Measurements from ENCODE around the gene ETNPPL. TPM values are rescaled to one million over a fixed set of nuclear protein-coding genes. Genes with fewer than 3 reads are reported as not detected.
A peak's percentile ranks its signal among the peaks of the same experiment; 100 is the strongest.

The ETNPPL gene
- polyA plus RNA-seq, 3 donors: not detected

GRCh38 chr4:108779958-108780357, 17.1 kb upstream of the ETNPPL start:
- Mint-ChIP-seq H3K9me3 (peaks cover 0 to 1% (median 0%) of the 10 kb centered on the region in 7 donors), H3K27me3 (ENCODE audit: low read depth in 3 of 3) (peaks cover 10 to 24% (median 19%) of the 10 kb centered on the region in 3 donors), H3K27ac (no peak overlapping the region), H3K4me1 (no peaks in the 10 kb centered on the region), H3K4me3 (no peak overlapping the region), H3K36me3 (no peaks in the 10 kb centered on the region)
- DNase-seq: no peak
- Histone ChIP-seq H3K36me3 (replicated peaks in 1 of 2; ENCODE audit: control insufficient read depth in 1 of 2, insufficient read depth in 2 of 2, low read length in 2 of 2) (no peaks in the 10 kb centered on the region), H3K79me2 (ENCODE audit: insufficient read depth, low read length) (no peaks in the 10 kb centered on the region), H2AFZ (ENCODE audit: insufficient read depth, low read depth, low read length, poor library complexity, severe bottlenecking) (no peak overlapping the region), H3K9me3 (replicated peaks in 1 of 2; ENCODE audit: control insufficient read depth in 1 of 2, insufficient read depth in 1 of 2, low read length in 2 of 2) (no peaks in the 10 kb centered on the region), H3K4me2 (replicated peaks; ENCODE audit: extremely low read depth, low read length, poor library complexity, severe bottlenecking) (no peak overlapping the region), H3K27ac (ENCODE audit: low read depth in 1 of 2, low read length in 2 of 2) (no peak overlapping the region), H3K9ac (ENCODE audit: insufficient read depth, low read length, poor library complexity, severe bottlenecking) (no peak overlapping the region), H3K4me1 (ENCODE audit: control insufficient read depth in 1 of 2, insufficient read depth in 2 of 2, low read length in 2 of 2) (no peaks in the 10 kb centered on the region), H3K4me3 (replicated peaks in 1 of 3; ENCODE audit: low read depth in 2 of 3, low read length in 3 of 3) (no peak overlapping the region), H4K20me1 (ENCODE audit: insufficient read depth, low read length) (no peaks in the 10 kb centered on the region), H3K27me3 (ENCODE audit: control insufficient read depth in 2 of 2, insufficient read depth in 2 of 2, low read length in 2 of 2) (peaks cover 2 to 5% of the 10 kb centered on the region in 2 donors)
- intact Hi-C loops (cut with micrococcal nuclease): no loop called here
- TF ChIP-seq, protein P1, sequence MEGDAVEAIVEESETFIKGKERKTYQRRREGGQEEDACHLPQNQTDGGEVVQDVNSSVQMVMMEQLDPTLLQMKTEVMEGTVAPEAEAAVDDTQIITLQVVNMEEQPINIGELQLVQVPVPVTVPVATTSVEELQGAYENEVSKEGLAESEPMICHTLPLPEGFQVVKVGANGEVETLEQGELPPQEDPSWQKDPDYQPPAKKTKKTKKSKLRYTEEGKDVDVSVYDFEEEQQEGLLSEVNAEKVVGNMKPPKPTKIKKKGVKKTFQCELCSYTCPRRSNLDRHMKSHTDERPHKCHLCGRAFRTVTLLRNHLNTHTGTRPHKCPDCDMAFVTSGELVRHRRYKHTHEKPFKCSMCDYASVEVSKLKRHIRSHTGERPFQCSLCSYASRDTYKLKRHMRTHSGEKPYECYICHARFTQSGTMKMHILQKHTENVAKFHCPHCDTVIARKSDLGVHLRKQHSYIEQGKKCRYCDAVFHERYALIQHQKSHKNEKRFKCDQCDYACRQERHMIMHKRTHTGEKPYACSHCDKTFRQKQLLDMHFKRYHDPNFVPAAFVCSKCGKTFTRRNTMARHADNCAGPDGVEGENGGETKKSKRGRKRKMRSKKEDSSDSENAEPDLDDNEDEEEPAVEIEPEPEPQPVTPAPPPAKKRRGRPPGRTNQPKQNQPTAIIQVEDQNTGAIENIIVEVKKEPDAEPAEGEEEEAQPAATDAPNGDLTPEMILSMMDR (IDR thresholded peaks at IDR 0.05): no peak

- Mint-ChIP-seq H3K27me3 (ENCODE audit: low read depth in 3 of 3) (peaks cover 19 to 25% (median 19%) of the 10 kb centered on the region in 3 donors), H3K4me1 (no peaks in the 10 kb centered on the region), H3K27ac (peak overlapping the region in 1 of 7 donors; percentile 20), H3K9me3 (peaks cover 0 to 1% (median 0%) of the 10 kb centered on the region in 7 donors), H3K36me3 (no peaks in the 10 kb centered on the region), H3K4me3 (no peak overlapping the region)
- H3K27ac ChIP-seq (ENCODE audit: low read depth in 1 of 2, low read length in 2 of 2): no peak overlapping the region
- H3K4me3 ChIP-seq (replicated peaks in 1 of 3; ENCODE audit: low read depth in 2 of 3, low read length in 3 of 3): no peak overlapping the region
- no peaks in the 10 kb centered on the region for H3K9me3 ChIP-seq (replicated peaks in 1 of 2; ENCODE audit: control insufficient read depth in 1 of 2, insufficient read depth in 1 of 2, low read length in 2 of 2)
- intact Hi-C loops (cut with micrococcal nuclease): no loop called here
- TF ChIP-seq, protein P1 (IDR thresholded peaks at IDR 0.05): no peak
- peaks cover 2 to 5% of the 10 kb centered on the region in 2 donors for H3K27me3 ChIP-seq (ENCODE audit: control insufficient read depth in 2 of 2, insufficient read depth in 2 of 2, low read length in 2 of 2)
- H3K36me3 ChIP-seq (replicated peaks in 1 of 2; ENCODE audit: control insufficient read depth in 1 of 2, insufficient read depth in 2 of 2, low read length in 2 of 2): no peaks in the 10 kb centered on the region
- no peaks in the 10 kb centered on the region for H4K20me1 ChIP-seq (ENCODE audit: insufficient read depth, low read length)
- no peak for DNase-seq
- no peak overlapping the region for H3K9ac ChIP-seq (ENCODE audit: insufficient read depth, low read length, poor library complexity, severe bottlenecking)
- H3K4me1 ChIP-seq (ENCODE audit: control insufficient read depth in 1 of 2, insufficient read depth in 2 of 2, low read length in 2 of 2): no peaks in the 10 kb centered on the region
- H3K4me2 ChIP-seq (replicated peaks; ENCODE audit: extremely low read depth, low read length, poor library complexity, severe bottlenecking): no peak overlapping the region
- H3K79me2 ChIP-seq (ENCODE audit: insufficient read depth, low read length): no peaks in the 10 kb centered on the region
- WGBS (ENCODE audit: insufficient coverage): 71% methylated on average over 1 of the region's 2 CpGs
- no peak overlapping the region for H2AFZ ChIP-seq (ENCODE audit: insufficient read depth, low read depth, low read length, poor library complexity, severe bottlenecking)
These were observed 14.5 kb upstream of the ETNPPL start for GRCh38 chr4:108777388-108777787.

Measured in CD14-positive monocyte (primary cell).